ENCODE measurements around the gene SCARB1. TPM values are rescaled to one million over a fixed set of nuclear protein-coding genes. Genes with fewer than 3 reads are reported as not detected.

Gene SCARB1
- total and polyA plus RNA-seq, 9 of the 15 experiments (the other 6 are each of a cell fraction or from before 2014, with no cell fraction given): 0.56 to 157 (median 52.8) TPM

DNA sequence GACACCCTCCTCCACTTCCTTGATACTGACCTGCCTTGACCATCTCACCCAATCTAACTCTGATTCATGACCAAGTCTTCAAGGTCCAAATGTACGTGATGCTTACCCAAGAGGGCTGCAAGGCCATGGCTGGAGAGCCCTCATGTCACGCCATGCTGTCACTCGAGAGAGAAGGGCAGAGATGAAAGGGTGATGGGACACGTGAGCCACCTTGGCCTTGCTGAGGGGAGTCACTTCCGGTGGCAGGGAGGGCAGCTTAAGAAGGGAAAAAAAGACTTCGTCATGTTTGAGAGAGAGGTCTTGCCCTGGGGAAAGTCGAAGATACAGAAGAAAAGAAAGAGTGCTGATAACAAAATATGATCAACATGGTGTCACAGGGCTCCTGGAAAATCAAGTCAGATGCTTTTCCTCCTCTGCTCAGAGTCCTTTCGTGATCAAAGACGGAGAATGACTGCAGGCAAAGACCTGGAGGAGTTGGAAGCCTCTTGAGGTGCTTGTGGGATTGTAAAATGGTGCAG lies 3.3 kb upstream of the SCARB1 start (continued):
- TF ChIP-seq, protein P1, sequence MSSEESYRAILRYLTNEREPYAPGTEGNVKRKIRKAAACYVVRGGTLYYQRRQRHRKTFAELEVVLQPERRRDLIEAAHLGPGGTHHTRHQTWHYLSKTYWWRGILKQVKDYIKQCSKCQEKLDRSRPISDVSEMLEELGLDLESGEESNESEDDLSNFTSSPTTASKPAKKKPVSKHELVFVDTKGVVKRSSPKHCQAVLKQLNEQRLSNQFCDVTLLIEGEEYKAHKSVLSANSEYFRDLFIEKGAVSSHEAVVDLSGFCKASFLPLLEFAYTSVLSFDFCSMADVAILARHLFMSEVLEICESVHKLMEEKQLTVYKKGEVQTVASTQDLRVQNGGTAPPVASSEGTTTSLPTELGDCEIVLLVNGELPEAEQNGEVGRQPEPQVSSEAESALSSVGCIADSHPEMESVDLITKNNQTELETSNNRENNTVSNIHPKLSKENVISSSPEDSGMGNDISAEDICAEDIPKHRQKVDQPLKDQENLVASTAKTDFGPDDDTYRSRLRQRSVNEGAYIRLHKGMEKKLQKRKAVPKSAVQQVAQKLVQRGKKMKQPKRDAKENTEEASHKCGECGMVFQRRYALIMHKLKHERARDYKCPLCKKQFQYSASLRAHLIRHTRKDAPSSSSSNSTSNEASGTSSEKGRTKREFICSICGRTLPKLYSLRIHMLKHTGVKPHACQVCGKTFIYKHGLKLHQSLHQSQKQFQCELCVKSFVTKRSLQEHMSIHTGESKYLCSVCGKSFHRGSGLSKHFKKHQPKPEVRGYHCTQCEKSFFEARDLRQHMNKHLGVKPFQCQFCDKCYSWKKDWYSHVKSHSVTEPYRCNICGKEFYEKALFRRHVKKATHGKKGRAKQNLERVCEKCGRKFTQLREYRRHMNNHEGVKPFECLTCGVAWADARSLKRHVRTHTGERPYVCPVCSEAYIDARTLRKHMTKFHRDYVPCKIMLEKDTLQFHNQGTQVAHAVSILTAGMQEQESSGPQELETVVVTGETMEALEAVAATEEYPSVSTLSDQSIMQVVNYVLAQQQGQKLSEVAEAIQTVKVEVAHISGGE (CRISPR knock-in tag; IDR thresholded peaks at IDR 0.05): peak in 1 of 3 experiments; percentile 40; a peak in 1 of 6 replicates
- TF ChIP-seq, protein P2, sequence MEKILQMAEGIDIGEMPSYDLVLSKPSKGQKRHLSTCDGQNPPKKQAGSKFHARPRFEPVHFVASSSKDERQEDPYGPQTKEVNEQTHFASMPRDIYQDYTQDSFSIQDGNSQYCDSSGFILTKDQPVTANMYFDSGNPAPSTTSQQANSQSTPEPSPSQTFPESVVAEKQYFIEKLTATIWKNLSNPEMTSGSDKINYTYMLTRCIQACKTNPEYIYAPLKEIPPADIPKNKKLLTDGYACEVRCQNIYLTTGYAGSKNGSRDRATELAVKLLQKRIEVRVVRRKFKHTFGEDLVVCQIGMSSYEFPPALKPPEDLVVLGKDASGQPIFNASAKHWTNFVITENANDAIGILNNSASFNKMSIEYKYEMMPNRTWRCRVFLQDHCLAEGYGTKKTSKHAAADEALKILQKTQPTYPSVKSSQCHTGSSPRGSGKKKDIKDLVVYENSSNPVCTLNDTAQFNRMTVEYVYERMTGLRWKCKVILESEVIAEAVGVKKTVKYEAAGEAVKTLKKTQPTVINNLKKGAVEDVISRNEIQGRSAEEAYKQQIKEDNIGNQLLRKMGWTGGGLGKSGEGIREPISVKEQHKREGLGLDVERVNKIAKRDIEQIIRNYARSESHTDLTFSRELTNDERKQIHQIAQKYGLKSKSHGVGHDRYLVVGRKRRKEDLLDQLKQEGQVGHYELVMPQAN (IDR thresholded peaks at IDR 0.05; ENCODE audit: borderline replicate concordance): 0 out of 2 replicates have a peak, but pooled peaks have one; percentile 4
- TF ChIP-seq ZNF696 (CRISPR knock-in tag; conservative IDR thresholded peaks at IDR 0.05): no peak
- TF ChIP-seq, protein P3, sequence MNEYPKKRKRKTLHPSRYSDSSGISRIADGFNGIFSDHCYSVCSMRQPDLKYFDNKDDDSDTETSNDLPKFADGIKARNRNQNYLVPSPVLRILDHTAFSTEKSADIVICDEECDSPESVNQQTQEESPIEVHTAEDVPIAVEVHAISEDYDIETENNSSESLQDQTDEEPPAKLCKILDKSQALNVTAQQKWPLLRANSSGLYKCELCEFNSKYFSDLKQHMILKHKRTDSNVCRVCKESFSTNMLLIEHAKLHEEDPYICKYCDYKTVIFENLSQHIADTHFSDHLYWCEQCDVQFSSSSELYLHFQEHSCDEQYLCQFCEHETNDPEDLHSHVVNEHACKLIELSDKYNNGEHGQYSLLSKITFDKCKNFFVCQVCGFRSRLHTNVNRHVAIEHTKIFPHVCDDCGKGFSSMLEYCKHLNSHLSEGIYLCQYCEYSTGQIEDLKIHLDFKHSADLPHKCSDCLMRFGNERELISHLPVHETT (CRISPR knock-in tag; conservative IDR thresholded peaks at IDR 0.05 in 1 of 2, IDR thresholded peaks at IDR 0.05 in 1 of 2): peak in 1 of 2 experiments; percentile 76; a peak in 1 of 4 replicates
- peak; percentile 36; the same call in 1 of the 2 replicates for TF ChIP-seq TAF7 (tag; IDR thresholded peaks at IDR 0.05)
- TF ChIP-seq, protein P4, sequence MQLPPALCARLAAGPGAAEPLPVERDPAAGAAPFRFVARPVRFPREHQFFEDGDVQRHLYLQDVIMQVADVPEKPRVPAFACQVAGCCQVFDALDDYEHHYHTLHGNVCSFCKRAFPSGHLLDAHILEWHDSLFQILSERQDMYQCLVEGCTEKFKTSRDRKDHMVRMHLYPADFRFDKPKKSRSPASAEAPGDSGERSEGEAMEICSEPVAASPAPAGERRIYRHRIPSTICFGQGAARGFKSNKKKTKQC (CRISPR knock-in tag; IDR thresholded peaks at IDR 0.05): peak; percentile 53; the same call in 1 of the 2 replicates
- TF ChIP-seq HDAC1 (IDR thresholded peaks at IDR 0.05): peak in 1 of 2 experiments; percentile 14; a peak in 1 of 4 replicates
- TF ChIP-seq, protein P5, sequence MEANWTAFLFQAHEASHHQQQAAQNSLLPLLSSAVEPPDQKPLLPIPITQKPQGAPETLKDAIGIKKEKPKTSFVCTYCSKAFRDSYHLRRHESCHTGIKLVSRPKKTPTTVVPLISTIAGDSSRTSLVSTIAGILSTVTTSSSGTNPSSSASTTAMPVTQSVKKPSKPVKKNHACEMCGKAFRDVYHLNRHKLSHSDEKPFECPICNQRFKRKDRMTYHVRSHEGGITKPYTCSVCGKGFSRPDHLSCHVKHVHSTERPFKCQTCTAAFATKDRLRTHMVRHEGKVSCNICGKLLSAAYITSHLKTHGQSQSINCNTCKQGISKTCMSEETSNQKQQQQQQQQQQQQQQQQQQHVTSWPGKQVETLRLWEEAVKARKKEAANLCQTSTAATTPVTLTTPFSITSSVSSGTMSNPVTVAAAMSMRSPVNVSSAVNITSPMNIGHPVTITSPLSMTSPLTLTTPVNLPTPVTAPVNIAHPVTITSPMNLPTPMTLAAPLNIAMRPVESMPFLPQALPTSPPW (CRISPR knock-in tag; IDR thresholded peaks at IDR 0.05): peak; percentile 49
- TF ChIP-seq TCFL5 (CRISPR knock-in tag; conservative IDR thresholded peaks at IDR 0.05): no peak
- TF ChIP-seq ZNF76 (CRISPR knock-in tag; IDR thresholded peaks at IDR 0.05; ENCODE audit: borderline replicate concordance): 0 out of 2 replicates have a peak, but pooled peaks have one; percentile 30
- peak in 1 of 2 experiments; percentile 55; a peak in 2 of 4 replicates for TF ChIP-seq RCOR1 (IDR thresholded peaks at IDR 0.05; ENCODE audit: borderline replicate concordance in 1 of 2, low read depth in 2 of 2, low read length in 2 of 2)
- no peak for TF ChIP-seq NR2C2 (CRISPR knock-in tag; IDR thresholded peaks at IDR 0.05)
- peak; percentile 81 for TF ChIP-seq NR2C2 (tag; IDR thresholded peaks at IDR 0.05)
- TF ChIP-seq MAZ (CRISPR knock-in tag; conservative IDR thresholded peaks at IDR 0.05 in 1 of 2, IDR thresholded peaks at IDR 0.05 in 1 of 2): peak in 1 of 2 experiments; percentile 33; a peak in 1 of 4 replicates
- peak; percentile 29; the same call in 1 of the 2 replicates for TF ChIP-seq MEF2D (tag; conservative IDR thresholded peaks at IDR 0.05; ENCODE audit: low read depth)
